Natural killer cell (primary cell): Measurements from ENCODE around the gene SLC16A1. TPM values are rescaled to one million over a fixed set of nuclear protein-coding genes. Genes with fewer than 3 reads are reported as not detected.

Source experiments
- ATAC-seq, 3 donors: fragments of 150-1000 bp in 2 of 3; fragments of 200-7000 bp in 1 of 3; cut with Tn5 transposase; 1 replicate in 1 of 3; 2 replicates in 2 of 3; pipeline ENCODE4 v1.10.0; 2021; ENCODE audit warnings: mild to moderate bottlenecking in 2 of 3, moderate library complexity in 2 of 3
- DNase-seq, 2 donors: peaks; one replicate each; pipeline versions ENCODE4 v3.0.0 to v3.0.0-alpha.2; 2013 to 2021; ENCODE audit warnings: mixed read lengths in 1 of 2
- H3K27ac ChIP-seq: one replicate; pipeline ENCODE4 v1.5.1; 2013; ENCODE audit warnings: mild to moderate bottlenecking, low read length
- H3K27me3 ChIP-seq: one replicate; pipeline ENCODE4 v1.6.1; 2013; ENCODE audit warnings: low read length; ENCODE audit not compliant: control insufficient read depth, insufficient read depth
- H3K36me3 ChIP-seq: one replicate; pipeline ENCODE4 v1.6.1; 2013; ENCODE audit warnings: low read length; ENCODE audit not compliant: control insufficient read depth, insufficient read depth
- H3K4me1 ChIP-seq: one replicate; pipeline ENCODE4 v1.6.1; 2013; ENCODE audit warnings: low read length; ENCODE audit not compliant: control insufficient read depth, insufficient read depth
- H3K4me3 ChIP-seq: one replicate; pipeline ENCODE4 v1.5.1; 2013; ENCODE audit warnings: low read length
- H3K9me3 ChIP-seq: one replicate; pipeline ENCODE4 v1.6.1; 2013; ENCODE audit warnings: low read length; ENCODE audit not compliant: control insufficient read depth, insufficient read depth
- H3K27ac Mint-ChIP-seq, 2 donors: one replicate each; pipeline ENCODE4 v1.8.0; 2022; ENCODE audit warnings: mild to moderate bottlenecking in 2 of 2, mixed read lengths in 2 of 2, moderate library complexity in 1 of 2
- H3K27me3 Mint-ChIP-seq, 2 donors: one replicate each; pipeline ENCODE4 v1.8.0; 2022; ENCODE audit warnings: low read depth in 2 of 2, mixed read lengths in 2 of 2
- H3K36me3 Mint-ChIP-seq: one replicate; pipeline ENCODE4 v1.8.0; 2022; ENCODE audit warnings: mixed read lengths
- H3K4me1 Mint-ChIP-seq, 2 donors: one replicate each; pipeline ENCODE4 v1.8.0; 2022; ENCODE audit warnings: mixed read lengths in 2 of 2
- H3K4me3 Mint-ChIP-seq: one replicate; pipeline ENCODE4 v1.8.0; 2022; ENCODE audit warnings: mild to moderate bottlenecking, moderate library complexity, mixed read lengths
- H3K9me3 Mint-ChIP-seq, 2 donors: one replicate each; pipeline ENCODE4 v1.8.0; 2022; ENCODE audit warnings: mixed read lengths in 2 of 2
- CTCF ChIP-seq: fragments of 200-600 bp; IDR thresholded peaks from one replicate; pipeline ENCODE4 v1.8.0; 2022; ENCODE audit warnings: antibody characterized with exemption
- WGBS: methylation state at CpG from one replicate; pipeline ENCODE4 v1.1.7; 2013; ENCODE audit warnings: missing lambda C conversion rate; ENCODE audit not compliant: insufficient coverage; 5-methylcytosine and 5-hydroxymethylcytosine counted together
- intact Hi-C: fragments of 100-400 bp; cut with micrococcal nuclease; formaldehyde crosslinking; loops from one replicate; pipeline ENCODE4 v1.14.2; 2022
- total RNA-seq, 4 donors: library from RNA; stranded (reverse); fragments of 120-200 nt in 1 of 4; gene quantifications; one replicate each; pipeline versions ENCODE4 v1.2.3 to v1.2.4, GENCODE V29; 2013 to 2022

The SLC16A1 gene
- total RNA-seq, 3 donors from 2014 or later (not counting 1 experiment from before 2014, with no cell fraction given): 8.7 to 18.5 (median 14.0) TPM

- TF ChIP-seq CTCF: no peak
- H3K27me3 Mint-ChIP-seq: no peaks in the 10 kb centered on the region
- H3K9me3 Mint-ChIP-seq: no peaks in the 10 kb centered on the region
- H3K4me1 ChIP-seq: no peaks in the 10 kb centered on the region
- WGBS: 81% methylated on average over 7 of the region's 8 CpGs
- H3K27me3 ChIP-seq: no peaks in the 10 kb centered on the region
- no peaks in the 10 kb centered on the region for H3K9me3 ChIP-seq
- H3K4me1 Mint-ChIP-seq: peaks cover 6 to 7% of the 10 kb centered on the region in 2 donors
- DNase-seq (no peak), ATAC-seq (no peak)
- no peaks in the 10 kb centered on the region for H3K36me3 Mint-ChIP-seq
- H3K4me3 ChIP-seq: no peak overlapping the region
- intact Hi-C loops: no loop called here
- H3K36me3 ChIP-seq: no peaks in the 10 kb centered on the region
- no peak overlapping the region for H3K27ac ChIP-seq
- H3K4me3 Mint-ChIP-seq: no peak overlapping the region
- H3K27ac Mint-ChIP-seq: no peak overlapping the region
Observed at GRCh38 chr1:112905395-112906149, 50.4 kb downstream of the SLC16A1 start.

DNA sequence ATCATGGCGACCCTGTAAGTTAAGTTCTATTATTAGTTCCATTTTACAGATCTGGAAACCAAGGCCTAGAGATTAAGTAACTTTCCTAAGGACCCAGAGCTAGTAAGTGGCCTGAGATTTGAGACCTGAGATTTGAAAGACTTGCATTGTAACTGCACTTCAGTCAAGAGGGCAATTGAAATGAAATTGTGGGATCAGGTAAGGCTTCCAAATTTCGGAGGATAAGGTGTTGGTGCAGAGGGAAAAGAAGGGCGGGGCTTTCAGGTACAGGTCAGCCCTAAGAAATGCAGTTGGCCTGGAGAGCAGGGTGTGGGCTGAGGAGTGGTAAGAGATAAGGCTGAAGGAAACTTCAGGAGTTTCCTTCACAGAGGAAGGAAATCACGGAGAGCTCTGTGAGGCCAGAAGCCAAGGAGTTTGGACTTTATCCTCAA lies 51.1 kb downstream of the SLC16A1 start:
- Mint-ChIP-seq H3K4me1 (peaks cover 6 to 7% of the 10 kb centered on the region in 2 donors), H3K27ac (no peak overlapping the region), H3K9me3 (no peaks in the 10 kb centered on the region), H3K36me3 (no peaks in the 10 kb centered on the region), H3K4me3 (no peak overlapping the region), H3K27me3 (no peaks in the 10 kb centered on the region)
- Histone ChIP-seq H3K4me3 (no peak overlapping the region), H3K27me3 (no peaks in the 10 kb centered on the region), H3K36me3 (no peaks in the 10 kb centered on the region), H3K27ac (no peak overlapping the region), H3K9me3 (no peaks in the 10 kb centered on the region), H3K4me1 (no peaks in the 10 kb centered on the region)
- ATAC-seq (no peak), DNase-seq (no peak)
- WGBS: 95% methylated on average over 3 of the region's 4 CpGs
- no peak for TF ChIP-seq CTCF
- intact Hi-C loops: no loop called here

- Mint-ChIP-seq H3K4me3 (no peak overlapping the region), H3K27ac (peak overlapping the region in 1 of 2 donors; percentile 34), H3K4me1 (peaks cover 6 to 7% of the 10 kb centered on the region in 2 donors), H3K27me3 (no peaks in the 10 kb centered on the region), H3K36me3 (no peaks in the 10 kb centered on the region), H3K9me3 (no peaks in the 10 kb centered on the region)
- Histone ChIP-seq H3K9me3 (no peaks in the 10 kb centered on the region), H3K4me1 (no peaks in the 10 kb centered on the region), H3K27ac (no peak overlapping the region), H3K4me3 (no peak overlapping the region), H3K36me3 (no peaks in the 10 kb centered on the region), H3K27me3 (no peaks in the 10 kb centered on the region)
- TF ChIP-seq CTCF: no peak
- intact Hi-C loops: no loop called here
- DNase-seq (peak in 1 of 2 donors; percentile 21), ATAC-seq (no peak)
- WGBS: 55% methylated on average over 4 of the region's 5 CpGs
Observed at GRCh38 chr1:112904071-112904830, 51.7 kb downstream of the SLC16A1 start.
